HG02852 (cell line): ENCODE measurements around the gene ELMO3.
A peak's percentile ranks its signal among the peaks of the same experiment; 100 is the strongest.

Experiments used
- ATAC-seq: cut with Tn5 transposase; IDR thresholded peaks from one replicate; pipeline ENCODE4 v1.9.1; 2021; ENCODE audit warnings: mild to moderate bottlenecking, moderate library complexity; ENCODE audit not compliant: unreplicated experiment

The ELMO3 gene

GRCh38 chr16:67212766-67213165, 13.8 kb downstream of the ELMO3 start:
- ATAC-seq, result no peak

GRCh38 chr16:67213197-67214019, 14.5 kb downstream of the ELMO3 start:
- ATAC-seq, result no peak

- ATAC-seq, result no peak
These were observed 16.8 kb downstream of the ELMO3 start for GRCh38 chr16:67215706-67216105.

GRCh38 chr16:67216612-67217490, 17.9 kb downstream of the ELMO3 start:
- no peak for ATAC-seq

GRCh38 chr16:67223992-67224391, 25.1 kb downstream of the ELMO3 start:
- no peak for ATAC-seq

- ATAC-seq, result no peak
These were observed 27.4 kb downstream of the ELMO3 start for GRCh38 chr16:67226295-67226803.

GRCh38 chr16:67226804-67227566, 28.1 kb downstream of the ELMO3 start, which contains the start of gene TMEM208:
Gene TMEM208 (plus strand): TSS chr16:67227130. CDS start chr16:67227219, 89 bp downstream.
- ATAC-seq, result peak; percentile 93

- ATAC-seq, result no peak
These were observed 28.6 kb downstream of the ELMO3 start for GRCh38 chr16:67227567-67227921.

- ATAC-seq, result no peak
These were observed 29.3 kb downstream of the ELMO3 start for GRCh38 chr16:67228034-67228785.

- no peak for ATAC-seq
These were observed 30.0 kb downstream of the ELMO3 start for GRCh38 chr16:67228905-67229304.

- no peak for ATAC-seq
These were observed 31.2 kb downstream of the ELMO3 start for GRCh38 chr16:67229906-67230808.

- ATAC-seq, result no peak
These were observed 32.1 kb downstream of the ELMO3 start for GRCh38 chr16:67230809-67231660.

GRCh38 chr16:67233596-67233995, 34.7 kb downstream of the ELMO3 start:
- no peak for ATAC-seq

GRCh38 chr16:67234180-67234597, 35.3 kb downstream of the ELMO3 start:
- no peak for ATAC-seq

GRCh38 chr16:67235816-67236562, 37.1 kb downstream of the ELMO3 start:
- ATAC-seq, result no peak

GRCh38 chr16:67236563-67237395, 37.8 kb downstream of the ELMO3 start:
- no peak for ATAC-seq
